Measurements from ENCODE around the gene KHSRP.
"Not testable (repeated sequence)": the region's sequence is repeated elsewhere in the genome, so short reads cannot be mapped to it uniquely, and the experiment has no call there.

KHSRP gene

GRCh38 chr19:6412061-6412446 lies 12.6 kb downstream of the KHSRP start:
- Histone ChIP-seq H3K9me3 (ENCODE audit: insufficient read depth, low read length) (no peaks in the 10 kb centered on the region), H3K36me3 (ENCODE audit: insufficient read depth, insufficient read length, low read length) (peaks cover 51% of the 10 kb centered on the region), H3K9ac (ENCODE audit: insufficient read length, low read depth) (peak overlapping the region; percentile 26), H3K4me3 (ENCODE audit: insufficient read length, low read depth) (no peak overlapping the region), H3K4me1 (ENCODE audit: insufficient read depth, insufficient read length) (peaks cover 12% of the 10 kb centered on the region), H3K27me3 (ENCODE audit: insufficient read depth, insufficient read length) (no peaks in the 10 kb centered on the region)
- no peak for DNase-seq (ENCODE audit: low read depth, low spot score)
- TF ChIP-seq YY1 (IDR thresholded peaks at IDR 0.05; ENCODE audit: insufficient read depth, insufficient read length), result no peak
- no peak for TF ChIP-seq SUZ12 (IDR thresholded peaks at IDR 0.05; ENCODE audit: extremely low read depth, insufficient read depth, insufficient read length)
- TF ChIP-seq ZNF274 (IDR thresholded peaks at IDR 0.05; ENCODE audit: low read depth, low read length), result no peak

- Histone ChIP-seq H3K4me3 (ENCODE audit: insufficient read length, low read depth) (no peak overlapping the region), H3K36me3 (ENCODE audit: insufficient read depth, insufficient read length, low read length) (peaks cover 25% of the 10 kb centered on the region), H3K9me3 (ENCODE audit: insufficient read depth, low read length) (no peaks in the 10 kb centered on the region), H3K4me1 (ENCODE audit: insufficient read depth, insufficient read length) (peaks cover 8% of the 10 kb centered on the region), H3K27me3 (ENCODE audit: insufficient read depth, insufficient read length) (no peaks in the 10 kb centered on the region), H3K9ac (ENCODE audit: insufficient read length, low read depth) (no peak overlapping the region)
- no peak for DNase-seq (ENCODE audit: low read depth, low spot score)
- no peak for TF ChIP-seq YY1 (IDR thresholded peaks at IDR 0.05; ENCODE audit: insufficient read depth, insufficient read length)
- no peak for TF ChIP-seq ZNF274 (IDR thresholded peaks at IDR 0.05; ENCODE audit: low read depth, low read length)
- no peak for TF ChIP-seq SUZ12 (IDR thresholded peaks at IDR 0.05; ENCODE audit: extremely low read depth, insufficient read depth, insufficient read length)
Measured at GRCh38 chr19:6409346-6409745, 15.3 kb downstream of the KHSRP start.

GRCh38 chr19:6406401-6406800 lies 18.2 kb downstream of the KHSRP start:
- Histone ChIP-seq H3K9me3 (ENCODE audit: insufficient read depth, low read length) (no peaks in the 10 kb centered on the region), H3K4me3 (ENCODE audit: insufficient read length, low read depth) (no peak overlapping the region), H3K9ac (ENCODE audit: insufficient read length, low read depth) (no peak overlapping the region), H3K27me3 (ENCODE audit: insufficient read depth, insufficient read length) (no peaks in the 10 kb centered on the region), H3K4me1 (ENCODE audit: insufficient read depth, insufficient read length) (peaks cover 4% of the 10 kb centered on the region), H3K36me3 (ENCODE audit: insufficient read depth, insufficient read length, low read length) (no peaks in the 10 kb centered on the region)
- no peak for DNase-seq (ENCODE audit: low read depth, low spot score)
- TF ChIP-seq SUZ12 (IDR thresholded peaks at IDR 0.05; ENCODE audit: extremely low read depth, insufficient read depth, insufficient read length), result no peak
- no peak for TF ChIP-seq ZNF274 (IDR thresholded peaks at IDR 0.05; ENCODE audit: low read depth, low read length)

GRCh38 chr19:6402837-6403608 lies 21.6 kb downstream of the KHSRP start:
- TF ChIP-seq YY1 (IDR thresholded peaks at IDR 0.05; ENCODE audit: insufficient read depth, insufficient read length) (no peak), ZNF274 (IDR thresholded peaks at IDR 0.05; ENCODE audit: low read depth, low read length) (no peak), SUZ12 (IDR thresholded peaks at IDR 0.05; ENCODE audit: extremely low read depth, insufficient read depth, insufficient read length) (no peak)
- Histone ChIP-seq H3K4me3 (ENCODE audit: insufficient read length, low read depth) (no peak overlapping the region), H3K9me3 (ENCODE audit: insufficient read depth, low read length) (no peaks in the 10 kb centered on the region), H3K36me3 (ENCODE audit: insufficient read depth, insufficient read length, low read length) (no peaks in the 10 kb centered on the region), H3K9ac (ENCODE audit: insufficient read length, low read depth) (no peak overlapping the region), H3K27me3 (ENCODE audit: insufficient read depth, insufficient read length) (no peaks in the 10 kb centered on the region), H3K4me1 (ENCODE audit: insufficient read depth, insufficient read length) (peaks cover 4% of the 10 kb centered on the region)
- DNase-seq (ENCODE audit: low read depth, low spot score), result no peak

- no peaks in the 10 kb centered on the region for H3K27me3 ChIP-seq (ENCODE audit: insufficient read depth, insufficient read length)
- H3K9me3 ChIP-seq (ENCODE audit: insufficient read depth, low read length), result no peaks in the 10 kb centered on the region
- no peaks in the 10 kb centered on the region for H3K36me3 ChIP-seq (ENCODE audit: insufficient read depth, insufficient read length, low read length)
- peaks cover 4% of the 10 kb centered on the region for H3K4me1 ChIP-seq (ENCODE audit: insufficient read depth, insufficient read length)
- TF ChIP-seq YY1 (IDR thresholded peaks at IDR 0.05; ENCODE audit: insufficient read depth, insufficient read length) (no peak), SUZ12 (IDR thresholded peaks at IDR 0.05; ENCODE audit: extremely low read depth, insufficient read depth, insufficient read length) (no peak), ZNF274 (IDR thresholded peaks at IDR 0.05; ENCODE audit: low read depth, low read length) (no peak)
- H3K9ac ChIP-seq (ENCODE audit: insufficient read length, low read depth), result no peak overlapping the region
- no peak overlapping the region for H3K4me3 ChIP-seq (ENCODE audit: insufficient read length, low read depth)
- DNase-seq (ENCODE audit: low read depth, low spot score), result no peak
Measured at GRCh38 chr19:6402058-6402457, 22.6 kb downstream of the KHSRP start.

GRCh38 chr19:6400062-6400944 lies 24.3 kb downstream of the KHSRP start:
- H3K9me3 ChIP-seq (ENCODE audit: insufficient read depth, low read length); H3K36me3 ChIP-seq (ENCODE audit: insufficient read depth, insufficient read length, low read length); DNase-seq (ENCODE audit: low read depth, low spot score); H3K4me3 ChIP-seq (ENCODE audit: insufficient read length, low read depth); H3K9ac ChIP-seq (ENCODE audit: insufficient read length, low read depth); H3K4me1 ChIP-seq (ENCODE audit: insufficient read depth, insufficient read length); H3K27me3 ChIP-seq (ENCODE audit: insufficient read depth, insufficient read length): not testable (repeated sequence)

- H3K4me3 ChIP-seq (ENCODE audit: insufficient read length, low read depth), result no peak overlapping the region
- H3K27me3 ChIP-seq (ENCODE audit: insufficient read depth, insufficient read length), result no peaks in the 10 kb centered on the region
- no peaks in the 10 kb centered on the region for H3K9me3 ChIP-seq (ENCODE audit: insufficient read depth, low read length)
- TF ChIP-seq ZNF274 (IDR thresholded peaks at IDR 0.05; ENCODE audit: low read depth, low read length) (no peak), YY1 (IDR thresholded peaks at IDR 0.05; ENCODE audit: insufficient read depth, insufficient read length) (no peak), SUZ12 (IDR thresholded peaks at IDR 0.05; ENCODE audit: extremely low read depth, insufficient read depth, insufficient read length) (no peak)
- H3K9ac ChIP-seq (ENCODE audit: insufficient read length, low read depth), result no peak overlapping the region
- peaks cover 11% of the 10 kb centered on the region for H3K36me3 ChIP-seq (ENCODE audit: insufficient read depth, insufficient read length, low read length)
- peaks cover 5% of the 10 kb centered on the region for H3K4me1 ChIP-seq (ENCODE audit: insufficient read depth, insufficient read length)
- no peak for DNase-seq (ENCODE audit: low read depth, low spot score)
Measured at GRCh38 chr19:6396305-6396704, 28.3 kb downstream of the KHSRP start.

Measured in NT2/D1 (cell line).